OCI-LY7 (cell line): ENCODE results near the gene CNOT9.

Experiments used
- CTCF ChIP-seq: fragments of 200-600 bp; sonication (generic); conservative IDR thresholded peaks from 2 replicates; pipeline ENCODE4 v1.5.1; 2014; ENCODE audit warnings: mild to moderate bottlenecking, antibody characterized with exemption, low read length, moderate library complexity, mixed read lengths
- EZH2phosphoT487 ChIP-seq: fragments of 200-600 bp; sonication (generic); IDR thresholded peaks from 2 replicates; pipeline ENCODE4 v1.6.1; 2018; ENCODE audit warnings: low read depth, borderline replicate concordance, mild to moderate bottlenecking, mixed run types, antibody characterized with exemption, low read length, moderate library complexity, mixed read lengths

GRCh38 chr2:218540015-218540414 is 28.6 kb upstream of the CNOT9 start:
- no peak for TF ChIP-seq CTCF
- TF ChIP-seq EZH2phosphoT487 = no peak
